Activated CD8-positive, alpha-beta memory T cell treated with anti-CD3 and anti-CD28 coated beads for 4 hours (primary cell): ENCODE results near the gene CAMK2N1.

Experiments used
- DNase-seq, 2 donors: peaks; one replicate each; pipeline ENCODE4 v3.0.0-alpha.2; 2020; ENCODE audit warnings: low read depth in 2 of 2

CAMK2N1 gene

DNA sequence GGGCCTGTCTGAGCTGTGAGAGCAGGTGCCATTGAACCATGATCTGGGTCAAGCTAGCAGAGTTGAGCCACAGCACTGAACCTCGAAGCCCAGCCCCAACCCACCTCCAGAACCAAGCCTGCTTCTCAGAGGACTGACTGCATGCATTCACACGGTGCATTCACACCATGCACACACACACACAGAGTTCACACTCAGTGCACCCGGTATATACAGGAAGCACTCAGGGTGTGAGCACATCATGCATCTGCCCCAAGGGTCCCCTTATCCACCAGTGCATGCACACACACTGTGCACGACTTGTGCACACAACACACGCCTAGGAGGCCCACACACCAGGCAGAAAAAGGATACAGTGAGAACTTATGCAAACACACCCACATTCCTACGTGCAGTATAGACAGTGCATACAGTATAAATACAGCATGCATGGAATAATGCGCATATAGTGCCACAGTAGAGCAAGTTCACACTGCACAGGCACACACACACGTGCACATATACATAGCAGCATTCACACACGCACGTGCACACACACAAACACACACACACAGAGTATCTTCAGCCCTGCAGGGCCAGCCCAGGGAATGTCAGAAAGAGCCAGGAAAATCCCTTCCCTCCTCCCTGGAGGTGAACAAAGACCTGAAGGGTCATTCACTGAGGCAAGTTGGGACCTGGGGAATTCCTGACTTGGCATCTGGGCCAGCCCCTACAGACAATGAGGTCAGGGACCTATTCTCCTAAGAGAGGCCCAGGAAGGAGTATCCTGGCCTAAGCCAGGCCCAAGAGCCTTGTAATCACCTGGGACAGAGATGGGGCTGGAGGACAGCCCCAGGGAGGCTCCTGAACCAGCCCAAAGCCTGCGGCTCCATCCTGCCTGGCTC lies 42.1 kb downstream of the CAMK2N1 start:
- no peak for DNase-seq

DNA sequence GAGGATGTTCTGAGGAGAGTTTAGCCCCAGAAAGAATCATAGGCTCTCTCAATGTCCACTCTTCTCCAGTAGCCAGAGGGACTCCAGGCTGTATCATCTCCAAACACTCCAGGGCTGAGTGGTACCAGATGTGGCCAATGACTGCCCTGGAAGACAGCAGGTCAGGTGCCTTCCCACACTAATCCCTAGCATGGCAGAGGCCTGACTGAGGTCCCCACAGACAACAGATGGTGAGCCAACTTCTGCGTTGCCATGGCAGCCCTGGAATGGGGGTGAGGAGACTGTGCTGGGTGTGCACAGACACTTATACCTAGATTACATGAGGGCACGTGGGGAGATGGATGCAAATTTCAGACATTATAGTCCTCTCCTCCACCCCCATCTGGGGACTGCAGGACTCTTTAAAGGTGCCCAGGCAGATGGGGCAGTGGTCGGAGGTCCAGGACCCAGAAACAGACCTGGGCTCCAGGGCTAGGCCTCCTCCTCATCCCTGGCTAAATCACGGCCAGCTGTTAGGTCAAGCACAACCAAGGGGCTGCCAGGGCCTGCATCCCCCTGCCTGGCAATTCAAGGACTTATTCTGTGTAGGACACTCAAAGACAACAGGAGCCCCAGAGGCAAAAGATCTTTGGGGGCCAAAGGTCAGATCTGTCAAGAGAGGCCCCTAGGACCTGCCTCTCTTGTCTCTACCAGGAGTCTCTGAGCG lies 42.9 kb downstream of the CAMK2N1 start:
- DNase-seq: no peak

DNA sequence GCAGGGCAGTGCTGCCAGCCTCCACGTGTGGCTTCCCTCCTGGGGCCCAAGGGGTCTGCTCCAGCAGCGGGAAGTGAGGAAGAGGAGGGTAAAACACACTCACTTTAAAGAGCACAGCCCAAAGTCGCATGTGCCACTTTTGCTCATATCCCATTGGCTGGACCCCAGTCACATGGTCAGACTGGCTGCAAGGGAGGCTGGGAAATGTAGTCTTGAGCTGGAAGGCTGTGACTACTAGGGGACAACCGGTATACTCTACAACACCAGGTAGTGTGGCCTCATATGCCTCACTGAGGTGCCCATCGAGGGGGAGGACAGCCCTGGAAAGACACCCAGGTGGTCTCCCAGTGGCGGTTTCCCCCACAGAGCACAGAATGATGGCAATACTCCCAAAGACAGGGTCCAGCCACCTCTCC lies 45.2 kb downstream of the CAMK2N1 start:
- no peak for DNase-seq

DNA sequence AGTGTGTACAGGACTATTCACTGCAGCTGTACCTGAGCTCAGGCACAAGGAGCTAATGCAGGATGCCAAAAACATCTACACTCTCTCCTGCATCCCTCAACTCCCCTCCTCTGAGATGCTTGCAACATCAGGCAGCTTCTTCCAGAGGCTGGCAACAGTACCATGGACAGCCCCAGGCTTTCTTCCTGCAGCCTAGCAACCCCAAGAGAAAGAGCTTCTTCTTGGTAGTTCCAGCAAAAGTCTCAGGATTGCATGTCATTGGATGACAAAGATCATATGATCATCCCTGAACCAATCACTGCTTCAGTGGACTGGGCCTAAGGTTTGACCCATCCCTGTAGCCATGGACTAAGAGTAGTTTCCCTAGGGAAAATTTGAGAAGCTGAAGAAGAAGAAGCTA lies 46.7 kb downstream of the CAMK2N1 start:
- DNase-seq: no peak

DNA sequence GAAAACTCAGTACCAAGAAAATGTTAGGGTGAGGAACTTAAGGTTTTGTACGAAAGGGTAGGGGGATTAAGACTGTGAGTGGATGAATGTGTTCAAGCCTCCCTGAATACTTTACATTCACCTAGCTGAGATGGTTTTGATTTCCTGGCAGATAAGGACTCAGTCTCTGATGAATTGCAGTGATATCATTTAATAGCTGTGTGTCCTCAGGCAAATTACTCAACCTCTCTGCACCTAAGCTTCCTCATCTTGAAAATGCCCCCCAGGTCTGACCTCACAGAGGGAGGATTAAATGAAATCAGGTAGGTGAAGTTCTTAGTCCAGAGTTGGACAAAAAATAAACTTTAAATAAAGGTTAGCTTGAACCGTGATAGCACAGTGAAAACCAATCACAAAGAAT lies 48.4 kb downstream of the CAMK2N1 start:
- no peak for DNase-seq

DNA sequence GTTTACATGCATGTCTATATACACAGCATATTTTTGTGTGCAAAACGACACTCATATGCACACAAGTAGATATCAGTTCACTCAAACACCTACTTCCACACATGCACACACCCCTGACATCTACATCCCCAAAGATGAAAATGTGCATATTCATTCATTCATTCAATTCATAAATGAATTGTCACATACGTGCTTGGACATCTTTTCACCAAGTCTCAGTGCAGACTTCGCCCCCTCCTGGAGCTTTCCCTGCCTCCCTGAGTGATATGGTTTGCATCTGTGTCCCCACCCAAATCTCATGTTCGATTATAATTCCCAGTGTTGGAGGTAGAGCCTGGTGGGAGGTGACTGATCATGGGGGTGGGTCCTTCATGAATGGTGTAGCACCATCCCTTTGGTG lies 53.1 kb downstream of the CAMK2N1 start:
- no peak for DNase-seq
